BE2C (cell line): ENCODE measurements around the gene EFNA3.

Source experiments
- DNase-seq: peaks from one replicate; pipeline ENCODE4 v3.0.0-alpha.2; 2020
- H3K27me3 ChIP-seq: fragments of 250-450 bp; sonication (Bioruptor Pico); 2 replicates; pipeline ENCODE4 v1.5.1; 2020; ENCODE audit warnings: mild to moderate bottlenecking
- H3K36me3 ChIP-seq: fragments of 250-450 bp; sonication (Bioruptor Pico); 2 replicates; pipeline ENCODE4 v1.5.1; 2020; ENCODE audit warnings: mild to moderate bottlenecking
- H3K4me1 ChIP-seq: fragments of 250-450 bp; sonication (Bioruptor Pico); 2 replicates; pipeline ENCODE4 v1.5.1; 2020
- H3K4me3 ChIP-seq: 2 replicates; pipeline ENCODE4 v1.5.1; 2011; ENCODE audit warnings: low read depth, low read length
- H3K9me3 ChIP-seq: fragments of 250-450 bp; sonication (Bioruptor Pico); 2 replicates; pipeline ENCODE4 v1.5.1; 2020
- CTCF ChIP-seq: IDR thresholded peaks from 2 replicates; pipeline ENCODE4 v1.5.1; 2012; ENCODE audit warnings: mild to moderate bottlenecking, low read depth, low read length

Gene EFNA3

DNA sequence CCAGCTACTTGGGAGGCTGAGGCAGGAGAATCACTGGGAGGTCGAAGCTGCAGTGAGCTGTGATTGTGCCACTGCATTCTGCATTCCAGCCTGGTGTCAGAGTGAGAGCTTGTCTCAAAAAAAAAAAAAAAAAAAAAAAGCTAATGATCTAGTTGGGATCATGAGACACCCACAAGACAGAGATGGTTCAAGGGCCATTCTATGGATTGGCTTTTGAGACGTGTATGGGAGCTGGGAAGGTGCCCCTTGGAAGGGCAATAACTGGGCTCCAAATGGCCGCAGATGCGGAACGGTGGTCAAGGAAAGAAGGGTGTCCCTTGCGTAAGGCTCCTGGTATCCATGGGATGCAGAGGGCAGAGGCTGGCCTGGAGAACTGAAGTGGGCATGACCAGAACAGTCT is 34.3 kb upstream of the EFNA3 start:
- no peak for DNase-seq
- Histone ChIP-seq H3K4me1 (peaks cover 4% of the 10 kb centered on the region; the same call in 1 of the 2 replicates), H3K9me3 (no peaks in the 10 kb centered on the region), H3K27me3 (no peaks in the 10 kb centered on the region), H3K4me3 (no peak overlapping the region), H3K36me3 (no peaks in the 10 kb centered on the region)
- no peak for TF ChIP-seq CTCF

GRCh38 chr1:155044812-155045657 is 33.6 kb upstream of the EFNA3 start:
- H3K36me3 ChIP-seq: no peaks in the 10 kb centered on the region
- DNase-seq: peak; percentile 80
- TF ChIP-seq CTCF: peak; percentile 80
- H3K4me1 ChIP-seq: peaks cover 8% of the 10 kb centered on the region
- no peak overlapping the region for H3K4me3 ChIP-seq
- H3K9me3 ChIP-seq: no peaks in the 10 kb centered on the region
- H3K27me3 ChIP-seq: no peaks in the 10 kb centered on the region

DNA sequence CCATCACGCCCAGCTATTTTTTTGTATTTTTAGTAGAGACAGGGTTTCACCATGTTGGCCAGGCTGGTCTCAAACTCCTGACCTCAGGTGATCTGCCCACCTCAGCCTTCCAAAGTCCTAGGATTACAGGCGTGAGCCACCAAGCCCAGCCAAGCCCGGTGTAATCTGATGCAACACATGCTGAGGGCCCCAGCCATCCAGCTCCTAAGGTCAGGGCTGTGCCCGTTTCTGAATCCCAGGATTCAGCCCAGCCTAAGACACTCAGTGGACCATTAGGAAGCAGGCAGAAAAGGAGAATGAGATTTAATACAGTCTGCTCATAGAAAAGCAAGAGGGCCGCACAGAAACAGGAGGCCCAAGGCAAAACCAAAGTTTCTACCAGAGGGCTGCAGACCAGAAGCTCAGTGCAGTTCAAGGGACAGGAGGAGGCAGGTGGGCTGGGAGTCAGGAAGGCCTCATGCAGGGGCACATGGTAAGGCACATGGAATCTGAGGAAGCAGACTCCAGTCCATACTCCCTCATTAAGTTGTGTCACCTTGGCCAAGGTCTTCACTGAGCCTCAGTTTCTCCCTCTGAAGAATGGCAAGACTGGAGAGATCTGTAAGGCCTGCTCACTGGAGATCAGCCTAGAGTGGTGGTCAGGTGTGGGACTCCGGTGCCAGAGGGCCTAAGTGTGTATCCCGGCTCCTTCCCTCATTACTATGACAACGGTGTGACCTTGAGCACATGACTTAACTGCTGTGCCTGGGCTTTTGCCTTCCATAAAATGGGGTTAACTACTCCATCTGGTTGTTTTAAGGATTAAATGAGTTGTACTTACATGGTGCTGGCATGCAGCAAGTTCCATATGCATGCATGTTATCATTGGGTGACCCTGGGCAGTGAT is 29.9 kb upstream of the EFNA3 start:
- H3K4me1 ChIP-seq: peaks cover 11% of the 10 kb centered on the region
- no peak overlapping the region for H3K4me3 ChIP-seq
- TF ChIP-seq CTCF: no peak
- DNase-seq: no peak
- no peaks in the 10 kb centered on the region for H3K36me3 ChIP-seq
- no peaks in the 10 kb centered on the region for H3K9me3 ChIP-seq
- no peaks in the 10 kb centered on the region for H3K27me3 ChIP-seq

- no peak for TF ChIP-seq CTCF
- Histone ChIP-seq H3K9me3 (no peaks in the 10 kb centered on the region), H3K36me3 (no peaks in the 10 kb centered on the region), H3K27me3 (no peaks in the 10 kb centered on the region), H3K4me3 (peak overlapping the region; percentile 72; the same call in 1 of the 2 replicates), H3K4me1 (peaks cover 8% of the 10 kb centered on the region)
- DNase-seq: no peak
These were observed 28.7 kb upstream of the EFNA3 start for GRCh38 chr1:155049651-155050559.

- peak; percentile 91 for DNase-seq
- Histone ChIP-seq H3K4me1 (peaks cover 8% of the 10 kb centered on the region), H3K9me3 (no peaks in the 10 kb centered on the region), H3K36me3 (peaks cover 3% of the 10 kb centered on the region; the same call in 1 of the 2 replicates), H3K27me3 (no peaks in the 10 kb centered on the region), H3K4me3 (peak within 1 kb of the TSS; percentile 85)
- peak; percentile 90 for TF ChIP-seq CTCF
These were observed 27.9 kb upstream of the EFNA3 start, which contains the start of gene ADAM15 for GRCh38 chr1:155050560-155051341. TSS of gene ADAM15 (plus strand) at chr1:155051316. CDS start at chr1:155051387, 71 bp downstream.
